ENCODE measurements around the gene KSR2. TPM values are rescaled to one million over a fixed set of nuclear protein-coding genes. Genes with fewer than 3 reads are reported as not detected.

Gene KSR2
- total and polyA plus RNA-seq, 4 donors = 0.09 to 1.8 (median 0.37) TPM

GRCh38 chr12:117847371-117847770, 121.4 kb downstream of the KSR2 start:
- no peak overlapping the region for H3K9ac ChIP-seq (ENCODE audit: insufficient read depth in 1 of 2, low read length in 2 of 2)
- no peak overlapping the region for H3K27ac ChIP-seq (ENCODE audit: low read depth in 1 of 2, low read length in 1 of 2)
- peaks cover 0 to 8% (median 2%) of the 10 kb centered on the region in 4 donors for H3K9me3 ChIP-seq (ENCODE audit: control insufficient read depth in 4 of 4, insufficient read depth in 3 of 4, low read length in 3 of 4)
- no peak for ATAC-seq (ENCODE audit: insufficient read depth, low FRiP score)
- no peaks in the 10 kb centered on the region for H3K4me1 ChIP-seq (ENCODE audit: control insufficient read depth in 5 of 5, insufficient read depth in 5 of 5, low read length in 5 of 5)
- peaks cover 0 to 5% (median 0%) of the 10 kb centered on the region in 3 donors for H3K27me3 ChIP-seq (ENCODE audit: control insufficient read depth in 3 of 3, insufficient read depth in 3 of 3, low read length in 2 of 3)
- 46 to 50% methylated on average over 5 of the region's 5 CpGs for WGBS, 2 donors
- no peak for TF ChIP-seq CTCF (IDR thresholded peaks at IDR 0.05; ENCODE audit: control extremely low read depth, extremely low read depth)
- DNase-seq = no peak
- H3K4me3 ChIP-seq = no peak overlapping the region
- H3K36me3 ChIP-seq (ENCODE audit: control insufficient read depth in 4 of 4, insufficient read depth in 4 of 4, low read length in 4 of 4) = no peaks in the 10 kb centered on the region

GRCh38 chr12:117845271-117845904, 123.4 kb downstream of the KSR2 start:
- H3K27ac ChIP-seq (ENCODE audit: low read depth in 1 of 2, low read length in 1 of 2) = no peak overlapping the region
- 76 to 78% methylated on average over 7 of the region's 7 CpGs for WGBS, 2 donors
- DNase-seq = no peak
- no peak for ATAC-seq (ENCODE audit: insufficient read depth, low FRiP score)
- no peak overlapping the region for H3K9ac ChIP-seq (ENCODE audit: insufficient read depth in 1 of 2, low read length in 2 of 2)
- H3K36me3 ChIP-seq (ENCODE audit: control insufficient read depth in 4 of 4, insufficient read depth in 4 of 4, low read length in 4 of 4) = no peaks in the 10 kb centered on the region
- H3K9me3 ChIP-seq (ENCODE audit: control insufficient read depth in 4 of 4, insufficient read depth in 3 of 4, low read length in 3 of 4) = peaks cover 0 to 8% (median 2%) of the 10 kb centered on the region in 4 donors
- TF ChIP-seq CTCF (IDR thresholded peaks at IDR 0.05; ENCODE audit: control extremely low read depth, extremely low read depth) = no peak
- H3K4me1 ChIP-seq (ENCODE audit: control insufficient read depth in 5 of 5, insufficient read depth in 5 of 5, low read length in 5 of 5) = no peaks in the 10 kb centered on the region
- no peak overlapping the region for H3K4me3 ChIP-seq
- peaks cover 0 to 5% (median 0%) of the 10 kb centered on the region in 3 donors for H3K27me3 ChIP-seq (ENCODE audit: control insufficient read depth in 3 of 3, insufficient read depth in 3 of 3, low read length in 2 of 3)

DNA sequence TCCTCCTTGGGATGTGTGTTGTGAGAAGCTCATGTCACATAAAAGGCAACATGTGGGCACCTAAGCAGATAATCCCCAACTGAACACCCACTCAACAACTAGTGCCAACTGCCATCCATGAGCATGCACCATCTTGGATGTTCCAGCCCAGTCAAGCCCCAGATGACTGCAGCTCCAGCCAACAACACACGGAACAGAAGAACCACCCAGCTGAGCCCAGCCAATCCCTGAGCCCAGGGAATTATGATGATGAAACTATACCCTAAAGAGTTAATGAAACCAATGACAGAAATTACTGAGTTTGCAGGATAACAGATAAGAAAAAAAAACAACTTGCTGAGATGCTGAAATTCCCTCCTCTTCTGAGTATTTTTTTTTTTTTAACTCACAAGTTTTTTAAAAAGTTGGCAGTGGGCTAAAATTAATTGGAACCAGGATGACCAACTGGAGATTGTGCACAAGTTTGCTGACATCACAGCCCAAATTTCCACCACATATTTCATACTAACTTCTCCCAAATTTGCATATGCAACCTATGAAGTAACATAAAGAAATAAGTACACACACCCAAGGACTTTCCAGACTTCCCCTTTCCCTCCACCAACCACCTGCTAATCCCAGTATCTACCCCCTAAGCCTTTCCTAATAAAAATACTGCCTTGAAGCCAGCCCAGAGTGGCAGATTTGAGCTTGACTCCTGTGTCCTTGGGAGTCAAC, 124.5 kb downstream of the KSR2 start:
- Histone ChIP-seq H3K9me3 (ENCODE audit: control insufficient read depth in 4 of 4, insufficient read depth in 3 of 4, low read length in 3 of 4) (peaks cover 0 to 8% (median 2%) of the 10 kb centered on the region in 4 donors), H3K36me3 (ENCODE audit: control insufficient read depth in 4 of 4, insufficient read depth in 4 of 4, low read length in 4 of 4) (no peaks in the 10 kb centered on the region), H3K27ac (ENCODE audit: low read depth in 1 of 2, low read length in 1 of 2) (no peak overlapping the region), H3K9ac (ENCODE audit: insufficient read depth in 1 of 2, low read length in 2 of 2) (no peak overlapping the region), H3K4me1 (ENCODE audit: control insufficient read depth in 5 of 5, insufficient read depth in 5 of 5, low read length in 5 of 5) (no peaks in the 10 kb centered on the region), H3K4me3 (no peak overlapping the region), H3K27me3 (ENCODE audit: control insufficient read depth in 3 of 3, insufficient read depth in 3 of 3, low read length in 2 of 3) (peaks cover 0 to 5% (median 0%) of the 10 kb centered on the region in 3 donors)
- no peak for ATAC-seq (ENCODE audit: insufficient read depth, low FRiP score)
- TF ChIP-seq CTCF (IDR thresholded peaks at IDR 0.05; ENCODE audit: control extremely low read depth, extremely low read depth) = no peak
- WGBS, 2 donors = 89 to 100% methylated on average over 1 of the region's 1 CpG
- DNase-seq = no peak
